Measurements from ENCODE around the gene ADRA1B.
A peak's percentile ranks its signal among the peaks of the same experiment; 100 is the strongest.

- TF ChIP-seq CTCF (IDR thresholded peaks at IDR 0.05; ENCODE audit: insufficient read depth, low read depth, low read length) (peak; percentile 55), EZH2 (IDR thresholded peaks at IDR 0.05; ENCODE audit: insufficient read depth, low read length) (no peak)
Observed at GRCh38 chr5:159951387-159951786, 35.1 kb downstream of the ADRA1B start.
